GM23338 (cell line): ENCODE results near the gene DNAJC15.

Experiments
- CREB1 ChIP-seq: fragments of 250-450 bp; sonication (Bioruptor Pico); IDR thresholded peaks from 2 replicates; pipeline ENCODE4 v1.5.0; 2020; ENCODE audit warnings: low read depth, mild to moderate bottlenecking, moderate library complexity
- EZH2 ChIP-seq: fragments of 200-600 bp; sonication (generic); IDR thresholded peaks from one replicate; pipeline ENCODE4 v1.8.0; 2017; ENCODE audit warnings: antibody characterized with exemption, mild to moderate bottlenecking, low read depth; ENCODE audit not compliant: unreplicated experiment
- EZH2phosphoT487 ChIP-seq: fragments of 200-600 bp; sonication (generic); IDR thresholded peaks from one replicate; pipeline ENCODE4 v1.8.1; 2018; ENCODE audit warnings: antibody characterized with exemption; ENCODE audit not compliant: unreplicated experiment
- NANOG ChIP-seq: IDR thresholded peaks from 2 replicates; pipeline ENCODE4 v1.6.1; 2016; ENCODE audit warnings: antibody characterized with exemption, borderline replicate concordance
- POLR2AphosphoS5 ChIP-seq: IDR thresholded peaks from 2 replicates; pipeline ENCODE4 v1.6.1; 2016; ENCODE audit warnings: antibody characterized with exemption, low read depth
- STAT1 ChIP-seq: IDR thresholded peaks from one replicate; pipeline ENCODE4 v1.6.1; 2016; ENCODE audit warnings: antibody characterized with exemption; ENCODE audit not compliant: unreplicated experiment
- TF ChIP-seq, protein P1 (sequence below), 2 experiments: fragments of 200-600 bp in 1 of 2; sonication (generic) in 1 of 2; conservative IDR thresholded peaks; 2 replicates each; pipeline versions ENCODE4 v1.5.1 to v1.6.1; 2016 to 2017; ENCODE audit warnings: antibody characterized with exemption in 2 of 2, low read depth in 2 of 2, mild to moderate bottlenecking in 2 of 2, moderate library complexity in 1 of 2
- TF ChIP-seq, protein P2 (sequence below): IDR thresholded peaks from one replicate; pipeline ENCODE4 v1.6.1; 2018; ENCODE audit warnings: antibody characterized with exemption; ENCODE audit not compliant: unreplicated experiment
- TF ChIP-seq, protein P3 (sequence below): IDR thresholded peaks from 2 replicates; pipeline ENCODE4 v1.6.1; 2016; ENCODE audit warnings: antibody characterized with exemption

DNA sequence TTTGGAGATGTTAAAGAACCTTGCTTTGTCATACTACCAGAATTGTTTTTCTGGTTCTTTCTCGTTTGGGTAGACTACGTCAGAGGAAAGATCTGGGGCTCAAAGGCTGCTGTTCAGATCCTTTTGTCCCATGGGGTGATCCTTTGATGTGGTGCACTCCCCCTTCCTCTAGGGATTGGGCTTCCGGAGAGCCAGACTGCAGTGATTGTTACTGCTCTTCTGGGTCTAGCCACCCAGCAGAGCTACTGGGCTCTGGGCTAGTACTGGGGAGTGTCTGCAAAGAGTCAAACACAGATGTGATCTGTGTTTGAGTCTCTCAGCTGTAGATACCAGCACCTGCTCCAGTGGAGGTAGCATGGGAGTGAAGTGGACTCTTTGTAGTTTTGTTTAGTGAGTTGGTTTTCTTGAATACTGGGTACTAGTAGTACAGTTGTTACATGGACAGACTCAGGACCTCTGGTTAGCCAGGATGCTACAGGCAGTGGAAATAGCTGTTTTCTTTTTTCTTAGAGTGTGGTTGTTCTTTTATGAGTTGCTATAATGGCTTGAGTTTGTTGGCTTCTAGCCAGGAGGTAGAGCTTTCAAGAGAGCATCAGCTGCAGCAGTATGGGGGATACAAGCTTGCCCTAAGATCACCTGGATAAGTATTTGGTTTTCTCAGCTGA, 34.4 kb downstream of the DNAJC15 start:
- TF ChIP-seq, protein P1, sequence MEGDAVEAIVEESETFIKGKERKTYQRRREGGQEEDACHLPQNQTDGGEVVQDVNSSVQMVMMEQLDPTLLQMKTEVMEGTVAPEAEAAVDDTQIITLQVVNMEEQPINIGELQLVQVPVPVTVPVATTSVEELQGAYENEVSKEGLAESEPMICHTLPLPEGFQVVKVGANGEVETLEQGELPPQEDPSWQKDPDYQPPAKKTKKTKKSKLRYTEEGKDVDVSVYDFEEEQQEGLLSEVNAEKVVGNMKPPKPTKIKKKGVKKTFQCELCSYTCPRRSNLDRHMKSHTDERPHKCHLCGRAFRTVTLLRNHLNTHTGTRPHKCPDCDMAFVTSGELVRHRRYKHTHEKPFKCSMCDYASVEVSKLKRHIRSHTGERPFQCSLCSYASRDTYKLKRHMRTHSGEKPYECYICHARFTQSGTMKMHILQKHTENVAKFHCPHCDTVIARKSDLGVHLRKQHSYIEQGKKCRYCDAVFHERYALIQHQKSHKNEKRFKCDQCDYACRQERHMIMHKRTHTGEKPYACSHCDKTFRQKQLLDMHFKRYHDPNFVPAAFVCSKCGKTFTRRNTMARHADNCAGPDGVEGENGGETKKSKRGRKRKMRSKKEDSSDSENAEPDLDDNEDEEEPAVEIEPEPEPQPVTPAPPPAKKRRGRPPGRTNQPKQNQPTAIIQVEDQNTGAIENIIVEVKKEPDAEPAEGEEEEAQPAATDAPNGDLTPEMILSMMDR (conservative IDR thresholded peaks at IDR 0.05; ENCODE audit: low read depth in 2 of 2): no peak
- TF ChIP-seq POLR2AphosphoS5 (no peak), CREB1 (CRISPR knock-in tag) (0 out of 2 replicates have a peak, but pooled peaks have one; percentile 25), EZH2 (no peak), EZH2phosphoT487 (no peak), STAT1 (no peak), NANOG (no peak)
- TF ChIP-seq, protein P2, sequence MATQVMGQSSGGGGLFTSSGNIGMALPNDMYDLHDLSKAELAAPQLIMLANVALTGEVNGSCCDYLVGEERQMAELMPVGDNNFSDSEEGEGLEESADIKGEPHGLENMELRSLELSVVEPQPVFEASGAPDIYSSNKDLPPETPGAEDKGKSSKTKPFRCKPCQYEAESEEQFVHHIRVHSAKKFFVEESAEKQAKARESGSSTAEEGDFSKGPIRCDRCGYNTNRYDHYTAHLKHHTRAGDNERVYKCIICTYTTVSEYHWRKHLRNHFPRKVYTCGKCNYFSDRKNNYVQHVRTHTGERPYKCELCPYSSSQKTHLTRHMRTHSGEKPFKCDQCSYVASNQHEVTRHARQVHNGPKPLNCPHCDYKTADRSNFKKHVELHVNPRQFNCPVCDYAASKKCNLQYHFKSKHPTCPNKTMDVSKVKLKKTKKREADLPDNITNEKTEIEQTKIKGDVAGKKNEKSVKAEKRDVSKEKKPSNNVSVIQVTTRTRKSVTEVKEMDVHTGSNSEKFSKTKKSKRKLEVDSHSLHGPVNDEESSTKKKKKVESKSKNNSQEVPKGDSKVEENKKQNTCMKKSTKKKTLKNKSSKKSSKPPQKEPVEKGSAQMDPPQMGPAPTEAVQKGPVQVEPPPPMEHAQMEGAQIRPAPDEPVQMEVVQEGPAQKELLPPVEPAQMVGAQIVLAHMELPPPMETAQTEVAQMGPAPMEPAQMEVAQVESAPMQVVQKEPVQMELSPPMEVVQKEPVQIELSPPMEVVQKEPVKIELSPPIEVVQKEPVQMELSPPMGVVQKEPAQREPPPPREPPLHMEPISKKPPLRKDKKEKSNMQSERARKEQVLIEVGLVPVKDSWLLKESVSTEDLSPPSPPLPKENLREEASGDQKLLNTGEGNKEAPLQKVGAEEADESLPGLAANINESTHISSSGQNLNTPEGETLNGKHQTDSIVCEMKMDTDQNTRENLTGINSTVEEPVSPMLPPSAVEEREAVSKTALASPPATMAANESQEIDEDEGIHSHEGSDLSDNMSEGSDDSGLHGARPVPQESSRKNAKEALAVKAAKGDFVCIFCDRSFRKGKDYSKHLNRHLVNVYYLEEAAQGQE: no peak
- TF ChIP-seq, protein P3, sequence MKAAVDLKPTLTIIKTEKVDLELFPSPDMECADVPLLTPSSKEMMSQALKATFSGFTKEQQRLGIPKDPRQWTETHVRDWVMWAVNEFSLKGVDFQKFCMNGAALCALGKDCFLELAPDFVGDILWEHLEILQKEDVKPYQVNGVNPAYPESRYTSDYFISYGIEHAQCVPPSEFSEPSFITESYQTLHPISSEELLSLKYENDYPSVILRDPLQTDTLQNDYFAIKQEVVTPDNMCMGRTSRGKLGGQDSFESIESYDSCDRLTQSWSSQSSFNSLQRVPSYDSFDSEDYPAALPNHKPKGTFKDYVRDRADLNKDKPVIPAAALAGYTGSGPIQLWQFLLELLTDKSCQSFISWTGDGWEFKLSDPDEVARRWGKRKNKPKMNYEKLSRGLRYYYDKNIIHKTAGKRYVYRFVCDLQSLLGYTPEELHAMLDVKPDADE: no peak
